ENCODE measurements around the gene FCHSD1.

The FCHSD1 gene

GRCh38 chr5:141635646-141636045 is 15.6 kb downstream of the FCHSD1 start:
- no peaks in the 10 kb centered on the region for H3K9me3 ChIP-seq (replicated peaks in 1 of 11)
- TF ChIP-seq Cebpa-rat (IDR thresholded peaks at IDR 0.05), result no peak
- H3K4me3 ChIP-seq, result peak overlapping the region; percentile 74 to 95 (median 81)
- peak overlapping the region; percentile 78 to 90 (median 85); a peak in 21 of 22 replicates for H3K9ac ChIP-seq
- H3K27me3 ChIP-seq, result no peaks in the 10 kb centered on the region
- peaks cover 31 to 69% (median 49%) of the 10 kb centered on the region in 11 experiments for H3K36me3 ChIP-seq
- peaks cover 47 to 74% (median 60%) of the 10 kb centered on the region in 10 experiments for H3K4me1 ChIP-seq
- peak overlapping the region in 8 of 11 experiments; percentile 57 to 83 (median 75); a peak in 12 of 22 replicates for H3K27ac ChIP-seq
- H4K20me1 ChIP-seq, result peaks cover 22 to 68% (median 43%) of the 10 kb centered on the region in 11 experiments; a peak in 20 of 22 replicates
- peak overlapping the region; percentile 92 to 99 (median 98) for H3K4me2 ChIP-seq

GRCh38 chr5:141634720-141635119 is 16.5 kb downstream of the FCHSD1 start:
- H3K36me3 ChIP-seq, result peaks cover 33 to 69% (median 49%) of the 10 kb centered on the region in 11 experiments
- no peaks in the 10 kb centered on the region for H3K27me3 ChIP-seq
- TF ChIP-seq Cebpa-rat (IDR thresholded peaks at IDR 0.05), result no peak
- H4K20me1 ChIP-seq, result peaks cover 22 to 68% (median 49%) of the 10 kb centered on the region in 11 experiments; a peak in 20 of 22 replicates
- peaks cover 44 to 65% (median 56%) of the 10 kb centered on the region in 10 experiments for H3K4me1 ChIP-seq
- H3K9me3 ChIP-seq (replicated peaks in 1 of 11), result no peaks in the 10 kb centered on the region
- H3K4me3 ChIP-seq, result peak overlapping the region in 3 of 10 experiments; percentile 9 to 95 (median 74); a peak in 6 of 20 replicates
- peak overlapping the region in 5 of 11 experiments; percentile 22 to 87 (median 85); a peak in 4 of 22 replicates for H3K9ac ChIP-seq
- peak overlapping the region in 3 of 11 experiments; percentile 12 to 43 (median 26); a peak in 5 of 22 replicates for H3K27ac ChIP-seq
- peak overlapping the region; percentile 92 to 99 (median 98) for H3K4me2 ChIP-seq

GRCh38 chr5:141633871-141634561 is 17.2 kb downstream of the FCHSD1 start:
- Histone ChIP-seq H3K4me2 (peak overlapping the region in 9 of 11 experiments; percentile 3 to 99 (median 96); a peak in 16 of 22 replicates), H3K9ac (peak overlapping the region in 2 of 11 experiments; percentile 22 to 46; a peak in 2 of 22 replicates)

GRCh38 chr5:141632650-141633049 is 18.6 kb downstream of the FCHSD1 start:
- H4K20me1 ChIP-seq, result peaks cover 22 to 83% (median 59%) of the 10 kb centered on the region in 11 experiments; a peak in 20 of 22 replicates
- H3K9me3 ChIP-seq (replicated peaks in 1 of 11), result no peaks in the 10 kb centered on the region
- H3K27me3 ChIP-seq, result no peaks in the 10 kb centered on the region
- peak overlapping the region in 5 of 11 experiments; percentile 7 to 52 (median 31); a peak in 6 of 22 replicates for H3K4me2 ChIP-seq
- H3K27ac ChIP-seq, result no peak overlapping the region
- peaks cover 53 to 76% (median 65%) of the 10 kb centered on the region in 11 experiments for H3K36me3 ChIP-seq
- TF ChIP-seq Cebpa-rat (IDR thresholded peaks at IDR 0.05), result no peak
- no peak overlapping the region for H3K9ac ChIP-seq
- no peak overlapping the region for H3K4me3 ChIP-seq
- peaks cover 26 to 53% (median 39%) of the 10 kb centered on the region in 10 experiments for H3K4me1 ChIP-seq

More at GRCh38 chr5:141633871-141634561, 17.2 kb downstream of the FCHSD1 start:
- H3K27me3 ChIP-seq, result no peaks in the 10 kb centered on the region
- no peak overlapping the region for H3K4me3 ChIP-seq
- peak overlapping the region in 3 of 11 experiments; percentile 1 to 43 (median 26); a peak in 4 of 22 replicates for H3K27ac ChIP-seq
- H3K36me3 ChIP-seq, result peaks cover 40 to 69% (median 53%) of the 10 kb centered on the region in 11 experiments
- no peaks in the 10 kb centered on the region for H3K9me3 ChIP-seq (replicated peaks in 1 of 11)
- TF ChIP-seq Cebpa-rat (IDR thresholded peaks at IDR 0.05), result no peak
- H3K4me1 ChIP-seq, result peaks cover 40 to 59% (median 53%) of the 10 kb centered on the region in 10 experiments
- peaks cover 22 to 70% (median 54%) of the 10 kb centered on the region in 11 experiments; a peak in 20 of 22 replicates for H4K20me1 ChIP-seq

- no peak overlapping the region for H3K27ac ChIP-seq
- H3K9me3 ChIP-seq (replicated peaks in 1 of 11), result no peaks in the 10 kb centered on the region
- H3K9ac ChIP-seq, result no peak overlapping the region
- no peak overlapping the region for H3K4me2 ChIP-seq
- no peaks in the 10 kb centered on the region for H3K27me3 ChIP-seq
- peaks cover 72 to 96% (median 85%) of the 10 kb centered on the region in 11 experiments for H3K36me3 ChIP-seq
- H3K4me1 ChIP-seq, result peaks cover 20 to 62% (median 31%) of the 10 kb centered on the region in 10 experiments
- TF ChIP-seq Cebpa-rat (IDR thresholded peaks at IDR 0.05), result no peak
- no peak overlapping the region for H3K4me3 ChIP-seq
- H4K20me1 ChIP-seq, result peaks cover 16 to 79% (median 54%) of the 10 kb centered on the region in 11 experiments; a peak in 20 of 22 replicates
Measured at GRCh38 chr5:141630570-141631140, 20.6 kb downstream of the FCHSD1 start.

GRCh38 chr5:141628175-141628788 is 22.9 kb downstream of the FCHSD1 start:
- peaks cover 7 to 61% (median 37%) of the 10 kb centered on the region in 11 experiments; a peak in 19 of 22 replicates for H4K20me1 ChIP-seq
- H3K4me3 ChIP-seq, result no peak overlapping the region
- TF ChIP-seq Cebpa-rat (IDR thresholded peaks at IDR 0.05), result no peak
- H3K4me1 ChIP-seq, result peaks cover 8 to 60% (median 17%) of the 10 kb centered on the region in 10 experiments; a peak in 17 of 20 replicates
- peak overlapping the region in 2 of 11 experiments; percentile 49 to 66; a peak in 2 of 22 replicates for H3K4me2 ChIP-seq
- H3K27ac ChIP-seq, result no peak overlapping the region
- no peak overlapping the region for H3K9ac ChIP-seq
- H3K36me3 ChIP-seq, result peaks cover 90 to 100% (median 97%) of the 10 kb centered on the region in 11 experiments
- no peaks in the 10 kb centered on the region for H3K9me3 ChIP-seq (replicated peaks in 1 of 11)
- H3K27me3 ChIP-seq, result no peaks in the 10 kb centered on the region

GRCh38 chr5:141623611-141624010 is 27.6 kb downstream of the FCHSD1 start:
- H3K36me3 ChIP-seq, result peaks cover 77 to 93% (median 87%) of the 10 kb centered on the region in 11 experiments
- H3K27me3 ChIP-seq, result no peaks in the 10 kb centered on the region
- H3K4me1 ChIP-seq, result peaks cover 4 to 80% (median 25%) of the 10 kb centered on the region in 10 experiments; a peak in 16 of 20 replicates
- no peak for TF ChIP-seq Cebpa-rat (IDR thresholded peaks at IDR 0.05)
- H3K9me3 ChIP-seq (replicated peaks in 1 of 11), result no peaks in the 10 kb centered on the region
- H3K4me3 ChIP-seq, result no peak overlapping the region
- peak overlapping the region in 9 of 11 experiments; percentile 2 to 63 (median 27); a peak in 10 of 22 replicates for H3K9ac ChIP-seq
- H4K20me1 ChIP-seq, result peaks cover 0 to 21% (median 5%) of the 10 kb centered on the region in 11 experiments; a peak in 10 of 22 replicates
- peak overlapping the region in 8 of 11 experiments; percentile 24 to 79 (median 53); a peak in 15 of 22 replicates for H3K27ac ChIP-seq
- H3K4me2 ChIP-seq, result peak overlapping the region in 8 of 11 experiments; percentile 4 to 89 (median 76); a peak in 13 of 22 replicates

GRCh38 chr5:141623186-141623585 is 28.0 kb downstream of the FCHSD1 start:
- H3K9me3 ChIP-seq (replicated peaks in 1 of 11), result no peaks in the 10 kb centered on the region
- H3K4me2 ChIP-seq, result peak overlapping the region in 8 of 11 experiments; percentile 4 to 89 (median 76); a peak in 13 of 22 replicates
- H3K4me1 ChIP-seq, result peaks cover 4 to 76% (median 25%) of the 10 kb centered on the region in 10 experiments; a peak in 16 of 20 replicates
- no peaks in the 10 kb centered on the region for H3K27me3 ChIP-seq
- peak overlapping the region in 8 of 11 experiments; percentile 39 to 79 (median 64); a peak in 15 of 22 replicates for H3K27ac ChIP-seq
- H4K20me1 ChIP-seq, result peaks cover 0 to 16% (median 4%) of the 10 kb centered on the region in 11 experiments; a peak in 10 of 22 replicates
- H3K36me3 ChIP-seq, result peaks cover 73 to 89% (median 83%) of the 10 kb centered on the region in 11 experiments
- H3K4me3 ChIP-seq, result no peak overlapping the region
- TF ChIP-seq Cebpa-rat (IDR thresholded peaks at IDR 0.05), result no peak
- peak overlapping the region in 9 of 11 experiments; percentile 2 to 64 (median 44); a peak in 13 of 22 replicates for H3K9ac ChIP-seq
